ENCODE results near the gene ERO1A.

The ERO1A gene

DNA sequence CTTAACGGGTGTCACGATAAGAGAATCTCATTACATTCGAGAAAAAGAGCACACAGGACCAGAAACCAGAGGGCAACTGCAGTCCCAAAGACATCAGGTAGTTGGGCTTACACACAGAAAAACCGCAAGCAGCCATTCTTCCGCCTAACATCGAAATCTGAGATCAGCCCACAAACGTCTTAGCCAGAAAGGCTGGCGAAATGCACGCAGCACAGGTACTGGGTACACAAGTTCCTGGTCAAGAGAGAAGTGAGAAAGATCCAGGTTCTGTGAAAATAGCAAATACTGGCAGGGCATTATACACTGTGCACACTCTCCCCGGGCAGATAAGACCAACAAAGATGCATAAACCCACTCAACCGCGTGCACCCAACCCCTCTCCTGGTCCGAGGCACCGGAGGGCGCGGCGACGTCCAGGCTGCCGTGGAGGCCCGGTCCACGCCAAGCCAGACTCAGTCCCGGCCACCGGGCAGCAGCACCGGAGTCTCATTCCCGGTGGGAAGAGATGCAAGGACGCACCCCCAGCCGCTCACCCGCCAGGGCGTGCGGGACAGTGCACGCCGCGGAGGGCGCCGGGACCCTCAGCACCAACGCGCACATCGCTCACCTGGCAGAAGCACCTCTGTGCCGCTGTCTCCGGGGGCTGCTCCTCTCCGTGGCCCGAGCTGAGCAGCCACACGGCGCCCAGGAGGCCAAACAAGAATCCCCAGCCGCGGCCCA lies 437 bp downstream of the ERO1A start:
- peak; percentile 22 for DNase-seq

DNA sequence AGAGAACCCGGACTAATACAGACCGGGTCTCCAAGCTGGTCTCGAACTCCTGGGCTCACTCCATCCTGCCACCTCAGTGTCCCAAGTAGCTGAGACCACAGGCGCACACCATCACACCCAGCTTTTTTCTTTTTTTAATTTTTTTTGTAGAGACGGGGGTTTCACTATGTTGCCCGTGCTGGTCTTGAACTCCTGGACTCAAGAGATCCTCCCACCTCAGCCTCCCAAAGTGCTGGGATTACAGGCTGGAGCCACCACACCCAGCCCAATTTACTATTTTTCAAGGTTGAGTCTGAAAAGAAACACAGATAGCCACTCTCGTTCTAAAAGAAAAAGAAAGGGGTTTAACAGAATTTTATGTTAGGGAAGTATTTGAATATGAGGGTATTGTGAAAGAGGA lies 1.8 kb downstream of the ERO1A start:
- DNase-seq: no peak

DNA sequence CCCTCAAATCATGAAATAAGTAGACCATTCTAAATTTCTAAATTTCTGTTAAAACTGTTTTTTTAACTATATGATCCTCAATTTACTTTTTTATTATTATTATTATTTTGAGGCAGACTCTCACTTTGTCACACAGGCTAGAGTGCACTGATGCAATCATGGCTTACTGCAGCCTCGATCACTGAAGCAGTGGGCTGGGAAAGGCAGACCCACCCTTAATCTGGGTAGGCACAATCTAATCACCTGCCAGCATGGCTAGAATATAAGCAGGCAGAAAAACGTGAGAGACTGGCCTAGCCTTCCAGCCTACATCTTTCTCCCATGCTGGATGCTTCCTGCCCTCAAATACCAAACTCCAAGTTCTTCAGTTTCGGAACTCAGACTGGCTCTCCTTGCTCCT lies 2.3 kb downstream of the ERO1A start:
- no peak for DNase-seq

DNA sequence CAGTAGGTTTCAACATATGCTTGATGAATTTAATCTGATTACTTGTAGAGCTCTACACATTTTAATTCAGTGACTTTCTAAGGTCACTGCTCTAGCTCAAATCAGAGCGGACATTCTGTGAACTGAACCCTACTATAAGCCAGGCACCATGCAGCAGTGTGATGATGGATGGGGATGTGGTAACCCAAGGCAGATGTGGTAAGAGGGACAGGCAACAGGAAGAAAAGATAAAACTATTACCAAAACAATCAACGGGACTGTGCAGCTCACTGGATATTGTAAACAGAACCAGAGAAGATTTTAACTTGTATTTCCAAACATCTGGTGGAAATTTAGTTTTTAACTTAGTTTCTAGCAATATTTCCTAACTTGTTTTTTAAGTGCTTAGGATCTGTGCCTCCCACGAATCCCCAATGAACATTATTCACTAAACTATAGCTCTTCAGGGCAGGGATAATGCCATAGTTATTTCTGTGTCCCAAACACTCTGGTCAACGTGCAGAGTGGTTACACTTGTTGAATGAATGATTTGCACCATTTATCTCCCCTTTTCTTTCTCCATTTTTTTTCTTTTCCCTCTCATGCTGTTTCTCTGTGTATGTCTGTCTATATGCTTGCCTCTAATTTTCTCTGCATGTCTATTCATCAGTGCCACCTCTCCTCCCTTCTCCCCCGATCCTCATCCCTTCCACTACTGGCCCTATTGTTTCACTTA lies 3.0 kb downstream of the ERO1A start:
- no peak for DNase-seq

DNA sequence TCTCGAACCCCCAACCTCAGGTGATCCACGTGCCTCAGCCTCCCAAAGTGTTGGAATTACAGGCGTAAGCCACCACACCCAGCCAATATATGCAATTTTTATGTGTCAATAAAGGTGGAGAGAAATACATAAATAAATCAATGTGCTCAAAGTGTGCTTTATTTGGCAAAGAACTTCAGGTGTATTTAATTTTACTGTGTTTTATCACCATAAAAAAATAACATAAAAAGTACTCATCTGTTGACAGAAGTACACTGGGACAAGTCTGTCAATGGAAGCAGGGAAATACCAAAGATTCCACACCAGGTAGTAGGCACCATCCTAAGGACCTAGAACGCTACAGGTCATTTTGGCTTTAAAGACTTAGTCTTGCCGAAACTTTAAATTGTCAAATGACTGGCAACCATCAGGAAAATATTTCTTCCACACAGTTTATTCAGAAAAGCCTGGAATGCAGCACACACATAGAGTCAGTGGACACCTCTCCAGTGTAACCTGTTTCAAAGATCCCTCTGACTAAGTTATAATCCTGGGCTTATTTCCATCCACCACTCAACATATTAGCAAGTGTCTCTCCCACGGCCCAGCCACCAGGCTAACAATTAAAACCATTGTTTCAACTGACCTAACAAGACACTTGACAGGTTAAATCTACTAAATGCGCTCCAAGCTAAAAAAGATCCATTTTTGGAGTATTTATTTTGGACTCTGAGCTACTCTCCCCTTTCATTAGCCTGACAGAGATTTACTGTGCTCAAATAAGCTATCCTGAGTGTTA lies 4.2 kb downstream of the ERO1A start:
- no peak for DNase-seq

DNA sequence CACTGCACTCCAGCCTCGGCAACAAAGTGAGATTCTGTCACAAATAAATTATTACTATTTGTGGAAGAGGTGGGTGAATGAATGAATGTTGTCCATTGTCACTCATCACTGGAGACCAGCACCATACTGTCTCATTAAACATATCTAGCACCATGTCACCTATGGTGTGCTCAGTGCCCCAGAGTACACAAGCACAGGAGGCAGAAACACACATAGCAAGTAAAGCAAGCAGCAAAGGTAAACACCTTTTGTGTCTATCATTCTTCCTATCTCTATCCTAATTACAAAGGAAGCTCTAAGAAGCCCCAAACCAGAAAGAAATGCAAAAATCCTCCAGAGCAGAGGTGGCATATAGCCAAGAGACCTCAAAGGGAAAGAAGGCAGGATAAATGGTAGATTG lies 9.2 kb downstream of the ERO1A start:
- DNase-seq: no peak

DNA sequence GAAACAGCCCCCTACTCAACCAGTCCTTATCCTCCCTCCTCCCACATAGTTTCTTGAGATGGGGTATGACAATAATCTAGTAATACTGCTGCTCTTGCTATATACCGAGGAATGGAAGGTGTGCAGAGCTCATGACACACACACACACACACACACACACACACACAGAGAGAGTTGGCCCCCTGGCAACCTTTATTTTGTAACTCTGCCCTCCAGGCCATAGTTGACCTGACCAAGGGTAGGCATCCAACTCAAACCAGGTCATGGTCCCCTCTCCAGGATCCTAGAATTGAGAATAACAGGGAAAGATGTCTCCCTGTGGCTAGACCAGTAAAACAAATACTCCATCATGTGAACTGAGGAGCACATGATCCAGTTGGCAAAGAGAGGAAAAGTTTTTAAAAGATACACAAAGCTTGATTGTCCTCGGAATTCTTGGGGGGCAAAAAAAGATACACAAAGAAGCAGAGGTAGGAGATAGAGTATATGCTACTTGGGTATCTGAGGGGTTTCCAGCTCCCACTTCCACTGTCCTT lies 11.3 kb downstream of the ERO1A start:
- DNase-seq: no peak

DNA sequence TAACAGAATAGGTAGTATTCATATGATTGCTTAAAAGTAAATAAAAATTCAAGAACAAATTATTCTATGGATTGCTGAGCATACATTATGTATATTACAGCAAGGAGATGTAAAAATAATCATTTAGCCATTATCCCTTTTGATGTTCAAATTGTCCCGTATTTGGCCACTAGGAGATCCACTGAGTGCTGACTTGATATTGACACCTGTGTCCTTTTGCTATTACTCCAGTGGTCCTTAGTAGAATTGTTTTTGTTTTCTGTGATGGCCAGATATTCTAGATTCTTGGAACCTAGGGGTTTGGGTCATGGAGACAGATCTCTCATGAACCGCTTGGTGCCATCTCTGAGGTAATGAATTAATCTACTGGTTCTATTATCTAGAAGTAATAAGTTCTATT lies 16.8 kb downstream of the ERO1A start:
- DNase-seq: no peak

DNA sequence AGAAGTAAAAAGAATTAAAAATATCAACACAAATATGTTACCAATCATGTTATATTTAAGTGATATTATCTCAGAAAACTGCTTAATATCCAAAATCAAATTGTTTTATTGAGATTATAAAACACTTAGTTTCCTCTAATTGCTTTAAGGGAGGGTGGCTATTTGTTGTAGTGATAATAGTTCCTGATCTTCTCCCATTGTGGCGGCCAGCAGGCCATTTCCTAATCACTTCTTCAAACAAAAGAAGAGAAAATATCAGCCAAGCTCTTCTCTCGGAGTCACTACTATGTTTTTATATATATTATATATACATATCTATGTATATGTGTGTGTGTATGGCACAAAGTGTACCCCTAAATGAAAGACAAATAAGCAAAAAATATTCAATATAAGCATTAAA lies 31.5 kb downstream of the ERO1A start:
- DNase-seq: no peak

DNA sequence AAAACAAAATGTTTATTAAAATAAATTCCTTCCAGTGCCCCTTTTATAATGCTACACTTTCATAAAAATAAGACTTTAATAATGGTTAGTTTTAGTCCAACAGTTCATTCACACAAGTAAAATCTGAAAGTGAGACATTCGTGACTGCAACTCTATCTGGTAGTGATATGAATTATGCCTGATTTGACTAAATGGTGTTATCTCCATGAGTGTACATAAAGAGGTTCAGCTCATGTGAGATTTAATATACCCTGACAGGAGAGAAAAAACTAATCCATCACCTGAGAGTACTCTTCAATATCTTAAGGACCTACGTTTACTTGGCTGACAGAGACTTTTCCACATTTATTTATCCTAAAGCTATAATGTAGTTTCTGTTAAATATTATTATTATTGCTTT lies 34.0 kb downstream of the ERO1A start:
- no peak for DNase-seq

DNA sequence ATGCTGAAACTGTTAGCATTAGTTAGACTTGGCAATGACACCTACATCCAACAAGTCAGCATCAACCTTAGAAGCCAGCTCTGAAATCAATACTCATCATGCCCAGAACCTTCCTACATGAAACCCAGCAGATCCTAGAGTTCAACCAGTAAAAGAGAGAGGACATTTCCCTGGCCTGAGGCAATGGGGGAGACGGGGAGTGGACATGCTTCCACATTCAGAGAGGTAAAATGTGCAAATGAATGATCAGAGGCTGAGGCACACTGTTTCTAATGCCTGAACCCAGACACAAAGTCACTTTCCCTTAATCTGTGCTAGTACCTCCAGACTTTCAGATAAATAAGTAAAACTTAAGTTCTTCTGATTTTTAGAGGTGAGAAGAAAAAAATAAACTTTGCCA lies 34.5 kb downstream of the ERO1A start:
- DNase-seq: no peak

DNA sequence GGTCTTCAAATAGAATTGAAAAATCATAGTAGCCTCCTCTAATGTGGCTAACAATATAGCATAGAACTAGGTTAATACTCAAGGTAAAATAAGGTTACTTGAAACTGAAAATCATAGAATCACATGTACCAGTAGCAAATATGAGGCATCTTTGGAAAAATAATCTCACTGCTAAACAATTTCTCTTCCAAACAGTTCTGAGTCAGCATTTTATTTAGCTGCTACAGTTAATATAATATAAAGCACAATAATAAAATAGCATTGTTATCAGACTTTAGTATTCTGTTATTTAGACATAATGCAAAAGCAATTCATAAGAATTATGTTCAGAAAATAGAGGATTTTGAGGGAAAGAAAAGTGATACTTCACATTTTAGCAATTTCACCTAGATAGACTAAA lies 35.0 kb downstream of the ERO1A start:
- DNase-seq: no peak

DNA sequence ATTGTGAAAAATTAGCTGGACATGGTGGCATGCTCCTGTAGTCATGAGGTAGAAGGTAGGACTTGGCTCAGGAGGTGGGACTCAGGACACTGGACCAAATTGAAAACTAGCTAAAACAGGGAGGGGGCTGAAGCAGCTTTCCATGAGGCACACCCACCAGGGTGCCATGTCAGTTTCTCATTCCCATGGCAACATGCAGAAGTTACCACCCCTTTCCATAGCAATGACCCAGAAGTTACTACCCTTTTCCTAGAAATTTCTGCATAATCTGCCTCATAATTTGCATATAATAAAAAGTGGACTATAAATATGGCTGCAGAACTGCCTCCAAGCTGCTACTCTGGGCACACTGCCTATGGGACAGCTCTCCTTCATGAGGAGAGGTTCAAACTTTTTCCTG lies 38.5 kb downstream of the ERO1A start:
- no peak for DNase-seq

DNA sequence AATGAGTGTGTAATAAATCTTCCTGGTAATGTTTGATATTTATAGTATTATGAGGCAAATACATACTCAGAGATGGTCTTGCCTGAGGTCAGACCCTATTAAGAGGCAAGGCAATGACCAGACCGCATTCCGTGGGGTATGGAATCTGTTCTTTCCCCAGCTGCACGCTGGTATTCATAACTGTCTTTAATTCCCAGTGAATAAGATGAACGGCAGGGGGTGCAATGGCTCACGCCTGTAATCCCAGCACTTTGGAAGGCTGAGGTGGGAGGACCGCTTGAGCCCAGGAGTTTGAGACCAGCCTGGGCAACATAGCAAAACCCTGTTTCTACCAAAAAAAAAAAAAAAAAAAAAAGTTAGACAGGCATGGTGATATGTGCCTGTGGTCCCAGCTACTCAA lies 44.6 kb downstream of the ERO1A start:
- DNase-seq: no peak

DNA sequence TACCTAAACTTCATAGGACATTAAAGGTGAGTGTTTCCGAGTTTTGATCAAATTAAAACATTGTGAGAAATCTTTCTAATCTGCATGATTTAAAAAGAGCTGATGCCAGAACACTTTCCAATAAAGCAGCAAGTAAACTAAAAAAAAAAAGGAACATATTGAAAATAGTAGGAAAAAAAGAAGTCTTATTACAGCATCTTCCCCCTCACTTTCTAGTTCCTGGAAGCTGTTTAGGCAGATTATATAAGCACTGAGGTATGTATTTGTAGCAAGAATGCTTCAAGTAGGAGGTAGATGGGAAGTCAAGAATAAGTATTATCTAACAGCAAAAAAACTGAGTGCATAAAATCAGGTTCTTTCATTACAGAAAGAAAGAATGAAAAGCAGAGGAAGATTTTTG lies 45.8 kb downstream of the ERO1A start:
- no peak for DNase-seq

DNA sequence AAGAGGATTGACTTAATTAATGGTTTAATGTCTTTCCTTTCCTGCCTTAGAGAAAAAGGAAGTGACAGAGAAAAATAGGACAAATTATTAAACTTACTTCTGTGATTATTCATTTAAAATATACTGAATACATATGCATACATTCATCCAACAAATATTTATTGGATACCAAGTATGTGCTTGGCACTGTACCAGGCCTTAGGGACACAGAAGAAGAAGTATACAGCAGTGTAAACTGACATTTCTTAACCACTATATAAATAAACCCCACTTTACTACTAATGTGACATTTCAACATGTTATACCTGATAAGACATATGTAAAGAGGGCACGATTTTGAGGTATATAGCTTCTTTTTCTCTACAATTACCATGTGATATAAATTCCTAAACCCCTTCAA lies 53.6 kb downstream of the ERO1A start:
- DNase-seq: no peak

DNA sequence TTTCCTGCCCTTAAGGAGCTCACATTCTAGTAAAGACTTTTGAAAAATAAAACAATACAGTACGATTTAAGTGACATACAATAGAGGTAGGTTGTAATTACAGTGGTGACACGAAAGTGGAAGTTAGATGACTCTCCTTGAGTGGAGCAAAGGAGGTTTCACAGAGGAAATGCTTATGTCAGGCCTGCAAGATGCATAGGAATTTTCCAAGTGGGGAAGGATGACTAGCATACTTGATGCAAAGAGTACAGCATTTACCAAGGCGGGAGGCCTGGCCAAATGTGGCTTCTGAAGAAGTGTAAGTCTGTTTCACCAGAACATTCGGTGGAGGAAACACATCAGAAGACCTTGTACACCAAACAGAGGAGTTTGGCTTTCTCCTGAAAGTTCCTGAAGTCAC lies 55.2 kb downstream of the ERO1A start:
- DNase-seq: no peak

DNA sequence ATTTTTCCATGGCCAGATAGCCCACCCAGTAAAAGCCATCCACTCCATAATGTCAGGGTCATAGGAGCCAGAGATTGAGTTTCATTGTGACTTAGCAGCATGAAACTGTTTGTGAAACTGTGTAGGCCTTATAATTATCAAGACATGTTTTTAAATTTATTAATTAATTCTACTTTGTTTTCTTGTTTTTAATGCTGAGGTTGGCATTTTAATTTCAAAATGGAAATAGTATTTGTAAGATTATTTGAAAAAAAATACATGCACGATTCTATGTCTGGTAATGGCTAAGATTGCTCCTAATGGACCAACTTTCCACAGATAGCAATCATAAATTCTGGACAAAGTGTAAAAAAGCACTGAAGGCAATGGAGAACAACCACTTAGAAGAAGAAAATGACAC lies 75.7 kb downstream of the ERO1A start:
- DNase-seq: no peak

DNA sequence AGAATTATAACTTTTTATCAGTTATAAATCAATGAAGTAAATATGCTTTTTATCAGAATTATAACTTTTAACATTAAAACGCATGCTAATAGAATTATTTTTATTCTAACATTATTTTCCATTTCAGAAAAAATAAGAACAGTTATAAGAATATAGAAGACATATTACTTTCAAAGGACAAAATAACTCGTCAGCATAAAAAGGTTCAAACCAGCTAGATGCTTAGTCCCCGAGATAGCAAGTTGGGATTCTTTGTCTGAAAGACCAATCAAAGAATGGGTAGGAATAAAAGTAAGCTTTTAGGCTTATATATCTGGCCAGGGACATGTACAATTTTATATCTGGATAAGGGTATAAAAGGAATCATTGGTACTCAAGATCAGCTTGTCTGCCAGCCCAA lies 76.8 kb downstream of the ERO1A start:
- DNase-seq: no peak

DNA sequence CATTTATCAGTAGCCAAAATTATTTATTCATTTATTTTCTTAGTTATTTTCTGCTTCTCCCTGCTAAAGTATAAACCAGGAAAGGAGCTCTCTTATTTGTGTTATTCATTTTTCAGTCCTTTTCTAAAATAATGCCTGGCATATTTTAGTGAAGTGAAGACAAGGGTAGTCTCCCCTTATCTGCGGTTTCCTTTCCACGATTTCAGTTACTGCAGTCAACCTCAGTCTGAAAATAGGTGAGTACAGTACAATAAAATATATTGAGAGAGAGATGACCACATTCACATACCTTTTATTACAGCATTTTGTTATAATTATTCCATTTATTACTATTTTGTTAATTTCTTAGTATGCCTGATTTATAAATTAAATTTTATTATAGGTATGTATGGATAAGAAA lies 85.2 kb downstream of the ERO1A start:
- DNase-seq: no peak

DNA sequence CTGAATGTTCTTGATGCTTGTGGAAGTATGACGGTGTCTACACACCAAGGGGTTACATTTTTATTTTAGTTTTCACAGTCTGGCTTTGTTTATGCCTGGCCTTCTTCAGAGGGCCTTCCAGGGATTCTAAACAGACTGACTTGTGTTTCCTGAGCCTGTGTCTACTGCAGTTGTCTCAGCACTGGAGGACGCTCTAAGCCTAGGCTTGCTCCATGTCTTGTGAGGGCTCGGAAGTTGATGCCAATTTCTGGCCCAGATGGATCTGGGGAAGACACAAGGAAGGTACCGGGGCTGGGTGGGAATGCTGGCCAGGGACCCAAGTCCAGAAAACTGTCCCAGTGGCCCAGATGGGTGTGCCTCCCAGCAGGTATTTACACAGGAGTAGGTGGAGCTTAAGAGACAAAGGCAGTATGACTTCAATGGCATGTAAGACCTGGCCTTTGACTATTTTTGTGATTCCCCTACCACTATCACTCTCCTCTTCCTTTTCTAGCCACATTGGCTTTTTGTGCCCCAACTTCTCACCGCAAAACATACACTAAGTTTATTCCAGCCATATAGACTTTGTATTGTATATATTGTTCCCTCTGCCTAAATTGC lies 85.8 kb downstream of the ERO1A start:
- DNase-seq: no peak

DNA sequence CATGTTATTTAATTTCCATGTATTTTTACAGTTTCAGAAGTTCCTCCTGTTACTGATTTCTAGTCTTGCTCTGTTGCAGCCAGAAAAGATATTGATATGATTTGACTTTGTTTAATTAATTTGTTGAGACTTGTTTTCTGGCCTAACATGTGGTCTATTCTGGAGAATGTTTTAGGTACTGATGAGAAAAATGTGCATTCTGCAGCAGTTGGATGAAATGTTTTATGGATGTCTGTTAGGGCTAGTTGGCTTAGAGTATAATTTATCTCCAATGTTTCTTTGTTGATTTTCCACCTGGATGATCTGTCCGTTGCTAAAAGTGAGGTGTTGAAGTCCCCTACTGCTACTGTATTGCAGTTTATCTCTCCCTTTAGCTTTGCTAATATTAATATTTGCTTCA lies 88.3 kb downstream of the ERO1A start:
- no peak for DNase-seq

DNA sequence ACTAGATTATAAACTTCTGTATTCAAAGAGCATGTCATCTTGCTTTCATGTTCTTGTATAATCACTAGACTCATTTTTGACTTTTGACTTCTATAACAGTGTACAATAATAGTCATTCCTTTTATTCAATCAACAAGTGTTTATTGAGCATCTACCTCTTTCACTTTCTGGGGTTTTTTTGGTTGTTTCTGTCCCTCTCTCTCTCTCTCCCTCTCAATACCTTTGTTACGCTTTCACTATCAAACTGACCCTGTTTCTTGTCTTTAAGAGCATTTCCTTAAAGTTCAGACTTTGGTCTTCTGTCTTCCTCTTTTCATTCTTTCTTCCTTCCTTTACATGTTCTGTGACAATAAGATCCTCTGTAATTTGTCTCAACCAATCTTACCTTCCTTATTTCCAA lies 93.2 kb downstream of the ERO1A start:
- no peak for DNase-seq

DNA sequence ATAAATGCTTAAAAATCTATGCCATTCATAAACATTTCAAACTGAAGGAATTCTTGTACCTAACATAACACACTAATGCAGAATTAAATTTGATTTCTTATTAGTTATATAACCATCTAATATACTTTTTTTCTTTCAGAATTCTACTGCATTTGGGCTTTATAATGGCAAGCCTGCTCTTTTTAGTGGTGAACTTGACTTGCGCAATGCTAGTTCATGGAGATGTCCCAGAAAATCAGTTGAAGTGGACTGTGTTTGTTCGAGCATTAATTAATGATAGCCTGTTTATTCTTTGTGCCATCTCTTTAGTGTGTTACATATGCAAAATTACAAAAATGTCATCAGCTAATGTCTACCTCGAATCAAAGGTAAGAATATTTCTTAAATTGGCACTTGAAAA lies 95.4 kb downstream of the ERO1A start:
- no peak for DNase-seq

All from NCI-H510A treated with DMSO at 0.1 percent for 48 hours (cell line).